HEK293 (cell line): ENCODE measurements around the gene SLC25A26.
"Not testable (repeated sequence)": the region's sequence is repeated elsewhere in the genome, so short reads cannot be mapped to it uniquely, and the experiment has no call there.

Experiments
- CTCF ChIA-PET: fragments of 350-600 bp; formaldehyde crosslinking; extraction: SDS; loops from one replicate; lab custom pipeline; 2021; ENCODE audit warnings: antibody characterized with exemption; lab: Yijun Ruan, JAX
- POLR2A ChIA-PET: fragments of 300-600 bp; formaldehyde crosslinking; extraction: SDS; loops from one replicate; lab custom pipeline; 2020; ENCODE audit warnings: antibody characterized with exemption, inconsistent platforms; lab: Yijun Ruan, JAX
- H3K27ac ChIP-seq: fragments of 200-500 bp; sonication (Bioruptor generic); 2 replicates; pipeline ENCODE4 v1.5.1; 2014; ENCODE audit warnings: low read depth, low read length, control low read depth, inconsistent platforms; ENCODE audit errors: extremely low read depth
- H3K36me3 ChIP-seq, 2 experiments: fragments of 200-500 bp in 1 of 2; sonication (Bioruptor generic) in 1 of 2; 1 replicate in 1 of 2; 2 replicates in 1 of 2; pipeline ENCODE4 v1.5.1; 2014 to 2017; ENCODE audit warnings: inconsistent platforms in 2 of 2, low read length in 2 of 2; ENCODE audit not compliant: control insufficient read depth in 2 of 2, insufficient read depth in 1 of 2
- H3K4me1 ChIP-seq: fragments of 200-500 bp; sonication (Bioruptor generic); 2 replicates; pipeline ENCODE4 v1.5.1; 2014; ENCODE audit warnings: mild to moderate bottlenecking, low read length, inconsistent platforms; ENCODE audit not compliant: control insufficient read depth, insufficient read depth
- H3K4me3 ChIP-seq: 2 replicates; pipeline ENCODE4 v1.5.1; 2011; ENCODE audit warnings: low read depth, mild to moderate bottlenecking, control low read depth, low read length, moderate library complexity
- H3K9me3 ChIP-seq: fragments of 200-500 bp; sonication (Bioruptor generic); 2 replicates; pipeline ENCODE4 v1.5.1; 2014; ENCODE audit warnings: low read depth, low read length, inconsistent platforms; ENCODE audit not compliant: control insufficient read depth, insufficient read depth
- KLF17 ChIP-seq: fragments of 450-650 bp; formaldehyde crosslinking; IDR thresholded peaks from 2 replicates; pipeline ENCODE4 v1.5.1; 2016; ENCODE audit warnings: missing biosample characterization, missing genetic modification characterization
- MEIS1 ChIP-seq: sonication (generic); formaldehyde crosslinking; IDR thresholded peaks from 2 replicates; pipeline ENCODE4 v1.8.1; 2022; ENCODE audit warnings: missing genetic modification reagents, mild to moderate bottlenecking, borderline replicate concordance
- OSR2 ChIP-seq: fragments of 450-650 bp; formaldehyde crosslinking; IDR thresholded peaks from 2 replicates; pipeline ENCODE4 v1.5.1; 2016; ENCODE audit warnings: missing biosample characterization, missing genetic modification characterization
- REST ChIP-seq: fragments of 450-650 bp; formaldehyde crosslinking; IDR thresholded peaks from 2 replicates; pipeline ENCODE4 v1.5.1; 2016; ENCODE audit warnings: missing biosample characterization, missing genetic modification characterization
- SALL2 ChIP-seq: fragments of 450-650 bp; formaldehyde crosslinking; IDR thresholded peaks from 2 replicates; pipeline ENCODE4 v1.5.0; 2017; ENCODE audit warnings: missing biosample characterization, mild to moderate bottlenecking, missing genetic modification characterization, borderline replicate concordance
- SP2 ChIP-seq: fragments of 450-650 bp; formaldehyde crosslinking; IDR thresholded peaks from 2 replicates; pipeline ENCODE4 v1.5.1; 2016; ENCODE audit warnings: missing biosample characterization, missing genetic modification characterization
- ZBTB48 ChIP-seq: fragments of 450-650 bp; formaldehyde crosslinking; IDR thresholded peaks from 2 replicates; pipeline ENCODE4 v1.5.1; 2016; ENCODE audit warnings: missing biosample characterization, missing genetic modification characterization
- ZNF140 ChIP-seq: fragments of 450-650 bp; formaldehyde crosslinking; IDR thresholded peaks from 2 replicates; pipeline ENCODE4 v1.5.1; 2016; ENCODE audit warnings: missing biosample characterization, missing genetic modification characterization
- ZNF16 ChIP-seq: fragments of 450-650 bp; formaldehyde crosslinking; IDR thresholded peaks from 2 replicates; pipeline ENCODE4 v1.5.1; 2016; ENCODE audit warnings: low read depth, missing biosample characterization, missing genetic modification characterization
- ZNF175 ChIP-seq: fragments of 450-650 bp; formaldehyde crosslinking; IDR thresholded peaks from 2 replicates; pipeline ENCODE4 v1.5.1; 2016; ENCODE audit warnings: missing biosample characterization, missing genetic modification characterization
- ZNF202 ChIP-seq: fragments of 450-650 bp; formaldehyde crosslinking; IDR thresholded peaks from 2 replicates; pipeline ENCODE4 v1.5.1; 2016; ENCODE audit warnings: missing biosample characterization, missing genetic modification characterization, borderline replicate concordance
- ZNF280C ChIP-seq: fragments of 450-650 bp; formaldehyde crosslinking; IDR thresholded peaks from 2 replicates; pipeline ENCODE4 v1.5.1; 2016; ENCODE audit warnings: missing biosample characterization, missing genetic modification characterization
- ZNF510 ChIP-seq: fragments of 450-650 bp; formaldehyde crosslinking; IDR thresholded peaks from 2 replicates; pipeline ENCODE4 v1.5.1; 2018; ENCODE audit warnings: mild to moderate bottlenecking, missing genetic modification characterization, missing biosample characterization; ENCODE audit not compliant: insufficient replicate concordance
- ZNF549 ChIP-seq: fragments of 450-650 bp; IDR thresholded peaks from 2 replicates; pipeline ENCODE4 v1.5.1; 2018; ENCODE audit warnings: missing biosample characterization, missing genetic modification characterization, mild to moderate bottlenecking, inconsistent platforms, moderate library complexity
- ZNF585B ChIP-seq: fragments of 450-650 bp; formaldehyde crosslinking; IDR thresholded peaks from 2 replicates; pipeline ENCODE4 v1.5.1; 2016; ENCODE audit warnings: missing biosample characterization, missing genetic modification characterization
- ZNF626 ChIP-seq: fragments of 450-650 bp; sonication (Bioruptor Pico); formaldehyde crosslinking; IDR thresholded peaks from 2 replicates; pipeline ENCODE4 v1.5.1; 2018; ENCODE audit warnings: missing biosample characterization, missing genetic modification characterization, inconsistent platforms
- ZNF677 ChIP-seq: fragments of 450-650 bp; IDR thresholded peaks from 2 replicates; pipeline ENCODE4 v1.5.0; 2018; ENCODE audit warnings: missing biosample characterization, mild to moderate bottlenecking, missing genetic modification characterization, moderate library complexity
- ZSCAN30 ChIP-seq: fragments of 450-650 bp; IDR thresholded peaks from 2 replicates; pipeline ENCODE4 v1.5.1; 2018; ENCODE audit warnings: missing biosample characterization, mild to moderate bottlenecking, missing genetic modification characterization, moderate library complexity
- TF ChIP-seq, protein P1 (sequence below): fragments of 450-650 bp; formaldehyde crosslinking; IDR thresholded peaks from 2 replicates; pipeline ENCODE4 v1.5.1; 2017; ENCODE audit warnings: missing biosample characterization, missing genetic modification characterization
- TF ChIP-seq, protein P2 (sequence below): fragments of 450-650 bp; formaldehyde crosslinking; IDR thresholded peaks from 2 replicates; pipeline ENCODE4 v1.5.1; 2017; ENCODE audit warnings: missing biosample characterization, missing genetic modification characterization

Gene SLC25A26

GRCh38 chr3:66298591-66298990 is 77.8 kb downstream of the SLC25A26 start (continued):
- no peak for TF ChIP-seq ZNF585B (tag by site-specific recombination)
- TF ChIP-seq, all 188 proteins: peak for 0

DNA sequence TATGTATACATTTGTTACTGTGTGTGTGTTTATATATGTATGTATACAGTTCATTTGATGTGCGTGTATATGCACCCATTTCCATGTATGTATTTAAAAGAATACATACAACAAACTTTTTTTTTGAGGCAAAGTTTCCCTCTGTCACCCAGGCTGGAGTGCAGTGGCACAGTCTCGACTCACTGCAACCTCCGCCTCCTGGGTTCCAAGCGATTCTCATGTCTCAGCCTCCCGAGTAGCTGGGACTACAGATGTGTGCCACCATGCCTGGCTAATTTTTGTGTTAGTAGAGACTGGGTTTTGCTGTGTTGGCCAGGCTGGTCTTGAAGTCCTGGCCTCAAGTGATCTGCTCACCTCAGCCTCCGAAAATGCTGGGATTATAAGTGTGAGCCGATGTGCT is 78.3 kb downstream of the SLC25A26 start:
- H3K27ac ChIP-seq, H3K4me1 ChIP-seq, H3K36me3 ChIP-seq, H3K9me3 ChIP-seq, POLR2A ChIA-PET, H3K4me3 ChIP-seq, CTCF ChIA-PET: not testable (repeated sequence)

GRCh38 chr3:66299891-66300290 is 79.1 kb downstream of the SLC25A26 start:
- TF ChIP-seq ZBTB48: no peak
- no peak for TF ChIP-seq ZNF202 (tag by site-specific recombination)
- no peak for TF ChIP-seq ZSCAN30 (tag by site-specific recombination)
- no peak for TF ChIP-seq ZNF140 (tag by site-specific recombination)
- TF ChIP-seq, protein P1, sequence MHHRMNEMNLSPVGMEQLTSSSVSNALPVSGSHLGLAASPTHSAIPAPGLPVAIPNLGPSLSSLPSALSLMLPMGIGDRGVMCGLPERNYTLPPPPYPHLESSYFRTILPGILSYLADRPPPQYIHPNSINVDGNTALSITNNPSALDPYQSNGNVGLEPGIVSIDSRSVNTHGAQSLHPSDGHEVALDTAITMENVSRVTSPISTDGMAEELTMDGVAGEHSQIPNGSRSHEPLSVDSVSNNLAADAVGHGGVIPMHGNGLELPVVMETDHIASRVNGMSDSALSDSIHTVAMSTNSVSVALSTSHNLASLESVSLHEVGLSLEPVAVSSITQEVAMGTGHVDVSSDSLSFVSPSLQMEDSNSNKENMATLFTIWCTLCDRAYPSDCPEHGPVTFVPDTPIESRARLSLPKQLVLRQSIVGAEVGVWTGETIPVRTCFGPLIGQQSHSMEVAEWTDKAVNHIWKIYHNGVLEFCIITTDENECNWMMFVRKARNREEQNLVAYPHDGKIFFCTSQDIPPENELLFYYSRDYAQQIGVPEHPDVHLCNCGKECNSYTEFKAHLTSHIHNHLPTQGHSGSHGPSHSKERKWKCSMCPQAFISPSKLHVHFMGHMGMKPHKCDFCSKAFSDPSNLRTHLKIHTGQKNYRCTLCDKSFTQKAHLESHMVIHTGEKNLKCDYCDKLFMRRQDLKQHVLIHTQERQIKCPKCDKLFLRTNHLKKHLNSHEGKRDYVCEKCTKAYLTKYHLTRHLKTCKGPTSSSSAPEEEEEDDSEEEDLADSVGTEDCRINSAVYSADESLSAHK: no peak
- TF ChIP-seq ZNF626 (tag by site-specific recombination): no peak
- no peak for TF ChIP-seq ZNF280C
- no peak for TF ChIP-seq SALL2
- TF ChIP-seq ZNF510 (tag by site-specific recombination): no peak
- TF ChIP-seq, all 188 proteins: peak for 0
- POLR2A ChIA-PET: no interaction called here
- Histone ChIP-seq H3K27ac (no peak overlapping the region), H3K36me3 (no peaks in the 10 kb centered on the region), H3K9me3 (no peaks in the 10 kb centered on the region), H3K4me1 (no peaks in the 10 kb centered on the region), H3K4me3 (no peak overlapping the region)
- CTCF ChIA-PET: interaction anchor here (0.5 kb wide), 1 partner anchor 34 kb away, joined by 3 read pairs; no protein-coding TSS in a partner anchor

DNA sequence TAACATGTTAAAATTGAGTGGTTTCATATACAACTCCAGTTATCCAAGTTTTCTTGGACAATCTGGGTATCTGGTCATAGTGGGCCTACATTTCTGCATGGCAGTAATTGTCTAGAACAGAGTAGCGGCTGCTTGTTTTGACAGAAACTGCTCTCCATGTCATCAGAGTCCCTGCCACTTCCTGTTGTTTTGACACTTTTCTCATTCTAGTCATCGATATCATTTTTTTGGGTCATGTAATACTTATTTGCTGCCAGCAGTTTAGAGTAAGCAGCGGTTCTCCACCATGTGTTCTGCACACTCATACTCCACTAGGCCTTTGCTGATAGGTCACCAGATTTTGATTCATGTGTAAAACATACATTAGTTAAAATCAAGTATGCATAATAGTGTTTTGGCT is 81.5 kb downstream of the SLC25A26 start:
- Histone ChIP-seq H3K9me3 (no peaks in the 10 kb centered on the region), H3K4me3 (no peak overlapping the region)
- CTCF ChIA-PET: interaction anchor here (1.8 kb wide), 1 partner anchor 520 kb away, joined by 7 read pairs; no protein-coding TSS in a partner anchor
- TF ChIP-seq OSR2 (tag by site-specific recombination): no peak
- TF ChIP-seq KLF17 (tag by site-specific recombination): no peak
- no peak for TF ChIP-seq ZNF549 (tag by site-specific recombination)
- no peak for TF ChIP-seq SP2 (tag by site-specific recombination)
- TF ChIP-seq MEIS1 (CRISPR knock-in tag): no peak
- no peak for TF ChIP-seq REST (tag by site-specific recombination)
- no peak for TF ChIP-seq ZNF16 (tag by site-specific recombination)
- TF ChIP-seq ZNF677: no peak
- no peak for TF ChIP-seq ZNF175 (tag by site-specific recombination)
- TF ChIP-seq, protein P2, sequence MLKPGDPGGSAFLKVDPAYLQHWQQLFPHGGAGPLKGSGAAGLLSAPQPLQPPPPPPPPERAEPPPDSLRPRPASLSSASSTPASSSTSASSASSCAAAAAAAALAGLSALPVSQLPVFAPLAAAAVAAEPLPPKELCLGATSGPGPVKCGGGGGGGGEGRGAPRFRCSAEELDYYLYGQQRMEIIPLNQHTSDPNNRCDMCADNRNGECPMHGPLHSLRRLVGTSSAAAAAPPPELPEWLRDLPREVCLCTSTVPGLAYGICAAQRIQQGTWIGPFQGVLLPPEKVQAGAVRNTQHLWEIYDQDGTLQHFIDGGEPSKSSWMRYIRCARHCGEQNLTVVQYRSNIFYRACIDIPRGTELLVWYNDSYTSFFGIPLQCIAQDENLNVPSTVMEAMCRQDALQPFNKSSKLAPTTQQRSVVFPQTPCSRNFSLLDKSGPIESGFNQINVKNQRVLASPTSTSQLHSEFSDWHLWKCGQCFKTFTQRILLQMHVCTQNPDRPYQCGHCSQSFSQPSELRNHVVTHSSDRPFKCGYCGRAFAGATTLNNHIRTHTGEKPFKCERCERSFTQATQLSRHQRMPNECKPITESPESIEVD (tag by site-specific recombination): no peak

More for the DNA sequence above, 81.5 kb downstream of the SLC25A26 start:
- no peaks in the 10 kb centered on the region for H3K36me3 ChIP-seq
- H3K4me1 ChIP-seq: no peaks in the 10 kb centered on the region
- POLR2A ChIA-PET: no interaction called here
- H3K27ac ChIP-seq: no peak overlapping the region
